HCT116 (cell line): Measurements from ENCODE around the gene TYRO3. TPM values are rescaled to one million over a fixed set of nuclear protein-coding genes. Genes with fewer than 3 reads are reported as not detected.

Experiments
- ATAC-seq: fragments of 200-7000 bp; cut with Tn5 transposase; 2 replicates; pipeline ENCODE4 v1.9.1; 2020; ENCODE audit warnings: mild to moderate bottlenecking, moderate library complexity
- BruUV-seq: library from RNA; stranded (reverse); fragments of 400-500 nt; replicated peaks from 2 replicates; lab custom pipeline; 2021; lab: Mats Ljungman, UMichigan
- CTCF ChIA-PET: fragments of 300-600 bp; sonication (Branson Sonifier 250); formaldehyde crosslinking; loops from one replicate; lab custom pipeline; 2021; ENCODE audit warnings: antibody characterized with exemption; lab: Charles Lee
- POLR2A ChIA-PET: fragments of 300-600, 350-600 bp; sonication (Branson Sonifier 250); formaldehyde crosslinking; loops from one replicate; lab custom pipeline; 2021; ENCODE audit warnings: antibody characterized with exemption; lab: Charles Lee
- RAD21 ChIA-PET, 2 experiments: fragments of 300-600 bp; sonication (Branson Sonifier 250); formaldehyde crosslinking; loops; one replicate each; lab custom pipeline; 2023; ENCODE audit warnings: low total read pairs in 2 of 2; ENCODE audit not compliant: uncharacterized antibody in 2 of 2, unreplicated experiment in 2 of 2, low non-redundant PET in 1 of 2; lab: Charles Lee
- DNase-seq: peaks from one replicate; pipeline ENCODE4 v3.0.0-alpha.2; 2010; ENCODE audit warnings: low read depth, low spot score
- H2AFZ ChIP-seq: fragments of 200-600 bp; shearing (Covaris generic), sonication (generic); 2 replicates; pipeline ENCODE4 v1.6.1; 2017; ENCODE audit warnings: low read depth, mixed run types, mixed read lengths, antibody characterized with exemption, low read length; ENCODE audit not compliant: poor library complexity, severe bottlenecking
- H3K27ac ChIP-seq: 2 replicates; pipeline ENCODE4 v1.5.1; 2012; ENCODE audit warnings: low read depth, low read length
- H3K27me3 ChIP-seq: fragments of 200-600 bp; sonication (generic); 2 replicates; pipeline ENCODE4 v1.6.1; 2016; ENCODE audit warnings: mixed run types, low read length, mixed read lengths; ENCODE audit not compliant: insufficient read depth
- H3K36me3 ChIP-seq, 2 experiments: fragments of 200-500 bp in 1 of 2; fragments of 200-600 bp in 1 of 2; sonication (Bioruptor generic) in 1 of 2; sonication (generic) in 1 of 2; 2 replicates each; pipeline versions ENCODE4 v1.5.1 to v1.6.1; 2014 to 2016; ENCODE audit warnings: low read length in 2 of 2, inconsistent platforms in 1 of 2, mixed read lengths in 1 of 2, mixed run types in 1 of 2; ENCODE audit not compliant: insufficient read depth in 2 of 2, control insufficient read depth in 1 of 2
- H3K4me1 ChIP-seq, 2 experiments: fragments of 200-600 bp in 1 of 2; sonication (generic) in 1 of 2; 2 replicates each; pipeline versions ENCODE4 v1.5.1 to v1.6.1; 2012 to 2017; ENCODE audit warnings: low read length in 2 of 2, inconsistent platforms in 1 of 2, mild to moderate bottlenecking in 1 of 2, mixed read lengths in 1 of 2, mixed run types in 1 of 2, moderate library complexity in 1 of 2; ENCODE audit not compliant: insufficient read depth in 2 of 2, control insufficient read depth in 1 of 2
- H3K4me2 ChIP-seq: fragments of 200-600 bp; sonication (generic); 2 replicates; pipeline ENCODE4 v1.6.1; 2017; ENCODE audit warnings: mixed run types, low read length, mixed read lengths
- H3K4me3 ChIP-seq, 2 experiments: fragments of 200-600 bp in 1 of 2; sonication (generic) in 1 of 2; replicated peaks in 1 of 2; 2 replicates each; pipeline ENCODE4 v1.5.1; 2011 to 2016; ENCODE audit warnings: low read length in 2 of 2, control low read depth in 1 of 2, low read depth in 1 of 2, mild to moderate bottlenecking in 1 of 2, mixed read lengths in 1 of 2, mixed run types in 1 of 2
- H3K79me2 ChIP-seq: fragments of 200-600 bp; sonication (generic); 2 replicates; pipeline ENCODE4 v1.6.1; 2017; ENCODE audit warnings: mild to moderate bottlenecking, mixed run types, low read length, moderate library complexity, mixed read lengths; ENCODE audit not compliant: insufficient read depth
- H3K9ac ChIP-seq: fragments of 200-600 bp; sonication (generic); 2 replicates; pipeline ENCODE4 v1.6.1; 2016; ENCODE audit warnings: low read length, mixed read lengths
- H3K9me2 ChIP-seq: fragments of 200-600 bp; sonication (generic), shearing (Covaris generic); 2 replicates; pipeline ENCODE4 v1.6.1; 2017; ENCODE audit warnings: mixed run types, mild to moderate bottlenecking, moderate library complexity; ENCODE audit not compliant: insufficient read depth
- H3K9me3 ChIP-seq, 2 experiments: fragments of 200-500 bp in 1 of 2; fragments of 200-600 bp in 1 of 2; sonication (Bioruptor generic) in 1 of 2; sonication (generic) in 1 of 2; 2 replicates each; pipeline ENCODE4 v1.6.1; 2014 to 2017; ENCODE audit warnings: low read length in 2 of 2, mixed read lengths in 2 of 2, inconsistent platforms in 1 of 2, low read depth in 1 of 2, mild to moderate bottlenecking in 1 of 2, mixed run types in 1 of 2, moderate library complexity in 1 of 2; ENCODE audit not compliant: control insufficient read depth in 1 of 2, insufficient read depth in 1 of 2
- H4K20me1 ChIP-seq: fragments of 200-600 bp; sonication (generic), shearing (Covaris generic); 2 replicates; pipeline ENCODE4 v1.6.1; 2017; ENCODE audit warnings: mixed run types, mild to moderate bottlenecking, moderate library complexity; ENCODE audit not compliant: insufficient read depth
- ATF3 ChIP-seq: IDR thresholded peaks from 2 replicates; pipeline ENCODE4 v1.6.1; 2012
- EGR1 ChIP-seq: IDR thresholded peaks from 2 replicates; pipeline ENCODE4 v1.6.1; 2012; ENCODE audit warnings: low read depth
- ELF1 ChIP-seq: IDR thresholded peaks from 2 replicates; pipeline ENCODE4 v1.6.1; 2012; ENCODE audit warnings: low read depth, borderline replicate concordance
- EZH2phosphoT487 ChIP-seq: fragments of 200-600 bp; IDR thresholded peaks from 2 replicates; pipeline ENCODE4 v1.6.1; 2018; ENCODE audit warnings: antibody characterized with exemption, borderline replicate concordance
- RAD21 ChIP-seq: IDR thresholded peaks from 2 replicates; pipeline ENCODE4 v1.6.1; 2012; ENCODE audit warnings: low read depth, mild to moderate bottlenecking
- SRF ChIP-seq: IDR thresholded peaks from 2 replicates; pipeline ENCODE4 v1.6.1; 2012; ENCODE audit warnings: low read depth
- YY1 ChIP-seq: IDR thresholded peaks from 2 replicates; pipeline ENCODE4 v1.6.1; 2011; ENCODE audit warnings: low read length, low read depth, moderate library complexity, mild to moderate bottlenecking; ENCODE audit not compliant: insufficient replicate concordance; ENCODE audit errors: extremely low read depth
- intact Hi-C: fragments of 100-400 bp; cut with micrococcal nuclease; formaldehyde crosslinking; loops from 2 replicates; pipeline ENCODE4 v1.10.0; 2022
- total RNA-seq: library from RNA; stranded (reverse); gene quantifications from one replicate; pipeline ENCODE4 v1.2.1, GENCODE V29; 2021; ENCODE audit not compliant: unreplicated experiment

The TYRO3 gene
- total RNA-seq, 1 experiment from 2014 or later, result 34.6 TPM

DNA sequence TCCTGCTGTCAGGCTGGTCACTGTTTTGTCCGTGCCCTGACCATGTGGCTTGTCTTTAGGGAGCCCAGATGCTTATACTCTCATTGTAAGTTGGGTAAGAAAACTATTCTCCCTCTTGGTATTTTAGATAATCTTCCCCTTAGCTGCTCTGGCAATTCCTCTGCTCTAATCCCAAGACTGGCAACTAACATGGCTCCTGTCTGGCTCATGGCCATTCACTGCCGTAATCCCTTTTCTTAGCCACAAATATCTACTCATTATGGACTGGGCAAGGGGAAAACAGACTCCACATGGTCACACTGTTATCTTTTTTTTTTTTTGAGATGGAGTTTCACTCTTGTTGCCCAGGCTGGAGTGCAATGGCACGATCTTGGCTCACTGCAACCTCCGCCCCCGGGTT lies 38.8 kb downstream of the TYRO3 start:
- intact Hi-C loops, result no loop called here
- Histone ChIP-seq H2AFZ (no peak overlapping the region), H3K9me2 (no peaks in the 10 kb centered on the region), H3K4me3 (no peak overlapping the region), H3K27ac (no peak overlapping the region), H3K9me3 (no peaks in the 10 kb centered on the region), H3K4me1 (peaks cover 0 to 3% of the 10 kb centered on the region in 2 experiments; a peak in 2 of 4 replicates), H3K36me3 (no peaks in the 10 kb centered on the region), H3K4me2 (no peak overlapping the region), H3K27me3 (no peaks in the 10 kb centered on the region), H3K9ac (no peak overlapping the region), H3K79me2 (no peaks in the 10 kb centered on the region), H4K20me1 (no peaks in the 10 kb centered on the region)
- TF ChIP-seq YY1, result no peak
- ChIA-PET RAD21 (no interaction called here), POLR2A (no interaction called here), CTCF (no interaction called here)
- ATAC-seq, result no peak
- no peak for DNase-seq
- no TSS peak for BruUV-seq

DNA sequence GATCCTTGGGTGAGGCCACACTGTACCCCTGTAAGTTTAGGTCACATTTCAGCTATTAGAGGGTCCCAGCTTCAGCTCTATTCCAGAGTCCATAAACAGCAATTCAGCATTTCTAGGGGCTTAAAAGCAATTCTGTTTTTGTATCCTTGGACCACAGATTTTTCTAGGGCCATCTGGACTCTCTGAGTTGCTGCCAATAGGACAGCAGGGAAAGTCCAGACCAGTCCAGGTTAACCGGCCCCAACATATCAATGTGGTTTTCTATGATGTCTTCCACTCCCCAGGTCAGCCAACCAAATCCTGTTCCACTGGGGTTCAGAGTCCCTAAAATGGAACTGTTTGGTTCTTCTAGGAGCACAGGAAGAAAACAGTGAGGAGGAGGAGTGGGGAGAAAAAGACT lies 40.0 kb downstream of the TYRO3 start:
- no peaks in the 10 kb centered on the region for H3K9me2 ChIP-seq
- no peaks in the 10 kb centered on the region for H3K27me3 ChIP-seq
- RAD21 ChIA-PET, result no interaction called here
- H3K36me3 ChIP-seq, result no peaks in the 10 kb centered on the region
- intact Hi-C loops, result no loop called here
- no peak overlapping the region for H2AFZ ChIP-seq
- no peaks in the 10 kb centered on the region for H3K79me2 ChIP-seq
- ATAC-seq (no peak), DNase-seq (no peak)
- no peaks in the 10 kb centered on the region for H4K20me1 ChIP-seq
- BruUV-seq, result no TSS peak
- no peak overlapping the region for H3K4me2 ChIP-seq
- no peak overlapping the region for H3K27ac ChIP-seq
- no peaks in the 10 kb centered on the region for H3K9me3 ChIP-seq
- H3K9ac ChIP-seq, result no peak overlapping the region
- POLR2A ChIA-PET, result no interaction called here
- H3K4me1 ChIP-seq, result peaks cover 0 to 6% of the 10 kb centered on the region in 2 experiments; a peak in 1 of 4 replicates
- no peak for TF ChIP-seq SRF
- TF ChIP-seq EZH2phosphoT487, result no peak
- TF ChIP-seq EGR1, result no peak
- TF ChIP-seq RAD21, result no peak
- TF ChIP-seq ATF3, result no peak
- no peak for TF ChIP-seq ELF1
- TF ChIP-seq, all 23 proteins: peak for 0
- CTCF ChIA-PET, result no interaction called here
- H3K4me3 ChIP-seq, result no peak overlapping the region
